SH-SY5Y (cell line): ENCODE data around the gene KLHL33.

Experiments
- GATA2 ChIP-seq: IDR thresholded peaks from 2 replicates; pipeline ENCODE4 v1.6.1; 2011; ENCODE audit warnings: mild to moderate bottlenecking, low read depth, low read length
- GATA3 ChIP-seq: IDR thresholded peaks from 2 replicates; pipeline ENCODE4 v1.6.1; 2011; ENCODE audit warnings: low read depth, mild to moderate bottlenecking, low read length, moderate library complexity

The KLHL33 gene

DNA sequence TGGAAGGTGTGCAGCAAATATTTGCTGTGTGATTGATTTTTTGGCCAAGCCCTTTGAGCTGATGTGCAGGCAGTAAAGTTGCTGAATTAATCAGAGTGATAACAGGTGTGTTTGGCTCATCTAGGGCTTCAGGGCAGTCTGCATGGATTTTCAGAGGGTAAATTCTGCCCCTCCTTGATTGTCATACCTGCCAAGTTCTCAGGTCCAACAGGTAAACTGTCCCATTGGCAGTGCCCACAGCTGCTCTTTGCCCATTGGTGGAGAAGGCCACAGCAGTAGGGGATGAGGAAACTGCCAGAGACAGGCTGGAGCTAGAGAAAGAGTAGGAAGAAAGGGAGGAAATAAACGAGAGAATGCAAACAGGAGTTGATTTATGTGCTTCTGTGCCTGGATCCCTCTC lies 56.2 kb downstream of the KLHL33 start:
- TF ChIP-seq GATA3: no peak
- no peak for TF ChIP-seq GATA2

DNA sequence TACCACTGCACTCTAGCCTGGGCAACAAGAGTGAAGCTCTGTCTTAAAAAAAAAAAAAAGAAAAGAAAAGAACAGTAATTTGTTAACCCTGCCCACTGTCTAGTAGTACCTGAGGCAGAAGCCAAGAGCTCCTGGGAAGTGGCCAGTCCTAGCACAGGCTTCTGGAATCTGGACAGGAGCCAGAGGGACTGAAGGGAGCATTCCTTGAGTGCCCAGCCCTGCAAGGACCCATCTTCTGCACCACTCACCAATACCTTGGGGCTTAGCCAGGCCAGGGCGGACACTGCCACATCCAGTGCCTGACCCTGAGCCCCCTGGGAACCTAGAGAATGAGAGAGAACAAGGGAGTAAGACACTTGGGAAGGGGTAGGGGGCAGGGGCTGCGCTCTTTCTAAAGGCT lies 58.8 kb downstream of the KLHL33 start:
- TF ChIP-seq GATA3: no peak
- no peak for TF ChIP-seq GATA2

DNA sequence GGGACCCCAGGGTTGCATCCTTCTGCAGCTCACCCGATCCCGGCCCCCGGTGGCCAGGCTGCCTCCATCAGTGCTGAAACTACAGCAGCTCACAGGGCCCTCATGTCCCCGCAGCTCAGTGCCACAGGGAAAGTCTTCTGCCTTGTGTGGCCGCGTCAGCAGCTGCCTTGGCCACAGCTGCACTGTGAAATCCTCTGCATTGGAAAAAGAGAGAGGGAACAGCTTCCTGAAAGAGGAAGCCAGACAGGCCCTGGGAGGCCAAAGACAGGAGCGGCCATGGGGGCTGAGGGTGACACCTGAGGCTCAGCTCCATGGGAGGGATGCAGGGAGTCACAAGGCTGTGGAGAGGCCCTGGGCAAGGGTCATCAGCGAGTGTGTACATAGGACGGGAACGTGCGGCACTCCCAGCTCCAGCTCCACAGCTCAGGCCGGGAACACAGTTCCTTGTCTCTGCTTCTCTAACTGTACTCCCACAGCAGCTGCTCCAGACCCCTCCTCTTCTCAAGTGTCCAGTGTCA lies 59.8 kb downstream of the KLHL33 start:
- TF ChIP-seq GATA3 (no peak), GATA2 (no peak)
